22Rv1 (cell line): ENCODE measurements around the gene TMEM181.
"Not testable (repeated sequence)": the region's sequence is repeated elsewhere in the genome, so short reads cannot be mapped to it uniquely, and the experiment has no call there.

Source experiments
- ZFX ChIP-seq: fragments of 450-650 bp; IDR thresholded peaks from 2 replicates; pipeline ENCODE4 v1.6.1; 2017; ENCODE audit warnings: antibody characterized with exemption, borderline replicate concordance
- TF ChIP-seq, protein P1 (sequence below): fragments of 450-650 bp; IDR thresholded peaks from 2 replicates; pipeline ENCODE4 v1.5.1; 2017; ENCODE audit warnings: mild to moderate bottlenecking

DNA sequence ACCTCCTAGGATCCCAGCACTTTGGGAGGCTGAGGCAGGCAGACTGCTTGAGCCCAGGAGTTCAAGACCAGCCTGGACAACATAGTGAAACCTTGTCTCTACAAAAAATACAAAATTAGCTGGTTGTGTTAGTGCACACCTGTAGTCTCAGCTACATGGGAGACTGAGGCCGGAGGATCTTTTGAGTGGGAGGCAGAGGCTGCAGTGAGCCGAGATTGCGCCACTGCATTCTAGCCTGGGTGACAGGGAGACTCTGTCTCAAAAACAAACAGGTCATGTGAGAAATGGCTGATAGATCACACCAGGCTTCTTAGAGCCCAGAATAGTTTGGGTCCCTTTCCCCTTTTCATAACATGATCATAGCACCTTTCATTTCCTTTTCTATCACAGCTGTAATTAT, 2.8 kb upstream of the TMEM181 start:
- TF ChIP-seq, protein P1, sequence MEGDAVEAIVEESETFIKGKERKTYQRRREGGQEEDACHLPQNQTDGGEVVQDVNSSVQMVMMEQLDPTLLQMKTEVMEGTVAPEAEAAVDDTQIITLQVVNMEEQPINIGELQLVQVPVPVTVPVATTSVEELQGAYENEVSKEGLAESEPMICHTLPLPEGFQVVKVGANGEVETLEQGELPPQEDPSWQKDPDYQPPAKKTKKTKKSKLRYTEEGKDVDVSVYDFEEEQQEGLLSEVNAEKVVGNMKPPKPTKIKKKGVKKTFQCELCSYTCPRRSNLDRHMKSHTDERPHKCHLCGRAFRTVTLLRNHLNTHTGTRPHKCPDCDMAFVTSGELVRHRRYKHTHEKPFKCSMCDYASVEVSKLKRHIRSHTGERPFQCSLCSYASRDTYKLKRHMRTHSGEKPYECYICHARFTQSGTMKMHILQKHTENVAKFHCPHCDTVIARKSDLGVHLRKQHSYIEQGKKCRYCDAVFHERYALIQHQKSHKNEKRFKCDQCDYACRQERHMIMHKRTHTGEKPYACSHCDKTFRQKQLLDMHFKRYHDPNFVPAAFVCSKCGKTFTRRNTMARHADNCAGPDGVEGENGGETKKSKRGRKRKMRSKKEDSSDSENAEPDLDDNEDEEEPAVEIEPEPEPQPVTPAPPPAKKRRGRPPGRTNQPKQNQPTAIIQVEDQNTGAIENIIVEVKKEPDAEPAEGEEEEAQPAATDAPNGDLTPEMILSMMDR, result not testable (repeated sequence)
- TF ChIP-seq ZFX, result not testable (repeated sequence)
